ENCODE data around the gene PIK3C2G.

PIK3C2G gene

GRCh38 chr12:18258929-18259328, 2.4 kb upstream of the PIK3C2G start:
- no peak overlapping the region for H3K4me2 ChIP-seq (ENCODE audit: low read depth, low read length, poor library complexity, severe bottlenecking)
- H4K20me1 ChIP-seq (ENCODE audit: insufficient read depth, low read length, poor library complexity, severe bottlenecking), result no peaks in the 10 kb centered on the region
- H3K36me3 ChIP-seq (ENCODE audit: insufficient read depth, low read length), result no peaks in the 10 kb centered on the region
- H2AFZ ChIP-seq (ENCODE audit: low read length), result no peak overlapping the region
- H3K27me3 ChIP-seq (ENCODE audit: insufficient read depth, low read length, poor library complexity, severe bottlenecking), result no peaks in the 10 kb centered on the region
- H3F3A ChIP-seq (ENCODE audit: low read depth), result no peaks in the 10 kb centered on the region
- H3K79me2 ChIP-seq (ENCODE audit: insufficient read depth, low read length), result no peaks in the 10 kb centered on the region
- no peak overlapping the region for H3K9ac ChIP-seq (ENCODE audit: low read depth, low read length, poor library complexity, severe bottlenecking)
- no peaks in the 10 kb centered on the region for H3K9me3 ChIP-seq (ENCODE audit: insufficient read depth, low read depth, low read length)
- TF ChIP-seq EZH2phosphoT487 (IDR thresholded peaks at IDR 0.05; ENCODE audit: borderline replicate concordance) (no peak), CTCF (conservative IDR thresholded peaks at IDR 0.05; ENCODE audit: low read length) (no peak)
- H3K4me1 ChIP-seq (ENCODE audit: insufficient read depth, low read length, poor library complexity, severe bottlenecking), result no peaks in the 10 kb centered on the region
- no peak overlapping the region for H3K4me3 ChIP-seq (ENCODE audit: low read length, poor library complexity, severe bottlenecking)
- no peaks in the 10 kb centered on the region for H3K9me2 ChIP-seq (replicated peaks; ENCODE audit: low read depth, low read length)

- H3K9ac ChIP-seq (ENCODE audit: low read depth, low read length, poor library complexity, severe bottlenecking), result no peak overlapping the region
- H3K27me3 ChIP-seq (ENCODE audit: insufficient read depth, low read length, poor library complexity, severe bottlenecking), result no peaks in the 10 kb centered on the region
- H3K4me2 ChIP-seq (ENCODE audit: low read depth, low read length, poor library complexity, severe bottlenecking), result no peak overlapping the region
- no peaks in the 10 kb centered on the region for H3F3A ChIP-seq (ENCODE audit: low read depth)
- H3K36me3 ChIP-seq (ENCODE audit: insufficient read depth, low read length), result no peaks in the 10 kb centered on the region
- no peaks in the 10 kb centered on the region for H4K20me1 ChIP-seq (ENCODE audit: insufficient read depth, low read length, poor library complexity, severe bottlenecking)
- H3K4me1 ChIP-seq (ENCODE audit: insufficient read depth, low read length, poor library complexity, severe bottlenecking), result no peaks in the 10 kb centered on the region
- no peak overlapping the region for H2AFZ ChIP-seq (ENCODE audit: low read length)
- no peak for TF ChIP-seq EZH2phosphoT487 (IDR thresholded peaks at IDR 0.05; ENCODE audit: borderline replicate concordance)
- TF ChIP-seq CTCF (conservative IDR thresholded peaks at IDR 0.05; ENCODE audit: low read length), result no peak
- H3K4me3 ChIP-seq (ENCODE audit: low read length, poor library complexity, severe bottlenecking), result no peak overlapping the region
- H3K9me2 ChIP-seq (replicated peaks; ENCODE audit: low read depth, low read length), result no peaks in the 10 kb centered on the region
- no peaks in the 10 kb centered on the region for H3K9me3 ChIP-seq (ENCODE audit: insufficient read depth, low read depth, low read length)
- H3K79me2 ChIP-seq (ENCODE audit: insufficient read depth, low read length), result no peaks in the 10 kb centered on the region
Observed at GRCh38 chr12:18259906-18260682, 1.2 kb upstream of the PIK3C2G start.

- no peaks in the 10 kb centered on the region for H3K27me3 ChIP-seq (ENCODE audit: insufficient read depth, low read length, poor library complexity, severe bottlenecking)
- H3K4me2 ChIP-seq (ENCODE audit: low read depth, low read length, poor library complexity, severe bottlenecking), result no peak overlapping the region
- H4K20me1 ChIP-seq (ENCODE audit: insufficient read depth, low read length, poor library complexity, severe bottlenecking), result no peaks in the 10 kb centered on the region
- no peaks in the 10 kb centered on the region for H3K36me3 ChIP-seq (ENCODE audit: insufficient read depth, low read length)
- H3F3A ChIP-seq (ENCODE audit: low read depth), result no peaks in the 10 kb centered on the region
- H3K4me3 ChIP-seq (ENCODE audit: low read length, poor library complexity, severe bottlenecking), result no peak overlapping the region
- no peaks in the 10 kb centered on the region for H3K9me3 ChIP-seq (ENCODE audit: insufficient read depth, low read depth, low read length)
- no peaks in the 10 kb centered on the region for H3K79me2 ChIP-seq (ENCODE audit: insufficient read depth, low read length)
- no peak overlapping the region for H3K9ac ChIP-seq (ENCODE audit: low read depth, low read length, poor library complexity, severe bottlenecking)
- TF ChIP-seq CTCF (conservative IDR thresholded peaks at IDR 0.05; ENCODE audit: low read length) (no peak), EZH2phosphoT487 (IDR thresholded peaks at IDR 0.05; ENCODE audit: borderline replicate concordance) (no peak)
- H3K9me2 ChIP-seq (replicated peaks; ENCODE audit: low read depth, low read length), result no peaks in the 10 kb centered on the region
- no peak overlapping the region for H2AFZ ChIP-seq (ENCODE audit: low read length)
- H3K4me1 ChIP-seq (ENCODE audit: insufficient read depth, low read length, poor library complexity, severe bottlenecking), result no peaks in the 10 kb centered on the region
Observed at GRCh38 chr12:18261906-18262305, 588 bp downstream of the PIK3C2G start.

Measured in Loucy (cell line).